ENCODE measurements around the gene C6orf47. TPM values are rescaled to one million over a fixed set of nuclear protein-coding genes. Genes with fewer than 3 reads are reported as not detected.

Gene C6orf47
- total RNA-seq, 2 experiments from 2014 or later = 9.6 to 10.5 TPM

DNA sequence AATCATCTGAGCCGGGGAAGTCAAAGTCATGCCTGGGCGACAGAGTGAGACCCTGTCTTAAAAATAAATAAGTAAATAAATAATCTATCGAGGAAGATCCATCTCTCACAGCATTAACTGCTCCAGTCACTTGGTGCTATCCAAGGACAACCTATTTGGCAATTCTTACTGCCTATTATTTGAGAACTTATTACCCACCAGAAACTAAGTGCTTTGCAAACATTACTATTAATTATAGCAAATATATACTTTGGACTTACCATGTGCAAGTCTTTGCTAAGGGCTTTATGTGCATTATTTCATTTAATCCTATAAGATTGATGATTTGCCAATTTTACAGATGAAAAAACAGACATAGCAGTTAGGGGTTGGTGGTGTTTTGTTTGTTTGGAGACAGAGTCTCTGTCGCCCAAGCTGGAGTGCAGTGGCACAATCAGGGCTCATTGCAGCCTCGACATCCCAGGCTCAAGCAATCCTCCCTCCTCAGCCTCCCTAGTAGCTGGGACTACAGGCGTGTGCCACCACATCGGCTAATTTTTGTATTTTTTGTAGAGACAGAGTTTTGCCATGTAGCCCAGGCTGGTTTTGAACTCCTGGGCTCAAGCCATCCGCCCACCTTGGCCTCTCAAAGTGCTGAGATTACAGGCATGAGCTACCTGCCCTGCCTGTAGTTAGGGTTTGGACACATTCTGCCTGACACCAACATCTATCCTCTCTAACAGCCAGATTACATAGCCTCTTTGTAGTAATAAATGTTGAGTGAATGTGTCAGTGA, 5.8 kb downstream of the C6orf47 start:
- H3K4me3 ChIP-seq (ENCODE audit: low read length) = no peak overlapping the region
- no peaks in the 10 kb centered on the region for H3K9me3 ChIP-seq (ENCODE audit: control insufficient read depth in 1 of 2, insufficient read depth in 1 of 2, low read length in 2 of 2)
- H3K27ac ChIP-seq (ENCODE audit: low read depth in 1 of 2, low read length in 2 of 2) = no peak overlapping the region
- no peak for ATAC-seq (ENCODE audit: poor library complexity)
- intact Hi-C loops (cut with DNase I, micrococcal nuclease) = loop anchor here in 1 of 2 experiments (5.0 kb wide), 1 partner anchor 107 kb away; the partner anchor contains the start of genes ATP6V1G2 and NFKBIL1
- H3K27ac Mint-ChIP-seq = peak overlapping the region; percentile 76
- H3K27me3 Mint-ChIP-seq = no peaks in the 10 kb centered on the region
- TF ChIP-seq, protein P1, sequence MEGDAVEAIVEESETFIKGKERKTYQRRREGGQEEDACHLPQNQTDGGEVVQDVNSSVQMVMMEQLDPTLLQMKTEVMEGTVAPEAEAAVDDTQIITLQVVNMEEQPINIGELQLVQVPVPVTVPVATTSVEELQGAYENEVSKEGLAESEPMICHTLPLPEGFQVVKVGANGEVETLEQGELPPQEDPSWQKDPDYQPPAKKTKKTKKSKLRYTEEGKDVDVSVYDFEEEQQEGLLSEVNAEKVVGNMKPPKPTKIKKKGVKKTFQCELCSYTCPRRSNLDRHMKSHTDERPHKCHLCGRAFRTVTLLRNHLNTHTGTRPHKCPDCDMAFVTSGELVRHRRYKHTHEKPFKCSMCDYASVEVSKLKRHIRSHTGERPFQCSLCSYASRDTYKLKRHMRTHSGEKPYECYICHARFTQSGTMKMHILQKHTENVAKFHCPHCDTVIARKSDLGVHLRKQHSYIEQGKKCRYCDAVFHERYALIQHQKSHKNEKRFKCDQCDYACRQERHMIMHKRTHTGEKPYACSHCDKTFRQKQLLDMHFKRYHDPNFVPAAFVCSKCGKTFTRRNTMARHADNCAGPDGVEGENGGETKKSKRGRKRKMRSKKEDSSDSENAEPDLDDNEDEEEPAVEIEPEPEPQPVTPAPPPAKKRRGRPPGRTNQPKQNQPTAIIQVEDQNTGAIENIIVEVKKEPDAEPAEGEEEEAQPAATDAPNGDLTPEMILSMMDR (IDR thresholded peaks at IDR 0.05) = no peak
- peaks cover 45% of the 10 kb centered on the region for H3K36me3 Mint-ChIP-seq (ENCODE audit: low read depth)
- POLR2A ChIA-PET = interaction anchor here (0.7 to 5.1 kb wide), 7 partner anchors 9 to 1512 kb away, joined by 3 to 250 read pairs (median 12); partner anchors contain the start of genes ABHD16A, C6orf47, CSNK2B and GPANK1
- H3K27me3 ChIP-seq (ENCODE audit: control insufficient read depth in 1 of 2, insufficient read depth in 2 of 2, low read length in 2 of 2) = no peaks in the 10 kb centered on the region
- peaks cover 27% of the 10 kb centered on the region for H3K36me3 ChIP-seq (ENCODE audit: insufficient read depth, low read length)
- peaks cover 58% of the 10 kb centered on the region for H3K4me1 ChIP-seq (ENCODE audit: insufficient read depth, low read length)
- CTCF ChIA-PET = interaction anchor here (0.6 to 1.6 kb wide), 3 partner anchors 10 to 175 kb away, joined by 3 to 5 read pairs (median 4); partner anchors contain the start of genes GPANK1 and VARS1
- no peaks in the 10 kb centered on the region for H3K9me3 Mint-ChIP-seq
- H3K4me1 Mint-ChIP-seq (ENCODE audit: low read depth) = peaks cover 73% of the 10 kb centered on the region
- H3K4me3 Mint-ChIP-seq = peak overlapping the region; percentile 66
- DNase-seq = no peak

DNA sequence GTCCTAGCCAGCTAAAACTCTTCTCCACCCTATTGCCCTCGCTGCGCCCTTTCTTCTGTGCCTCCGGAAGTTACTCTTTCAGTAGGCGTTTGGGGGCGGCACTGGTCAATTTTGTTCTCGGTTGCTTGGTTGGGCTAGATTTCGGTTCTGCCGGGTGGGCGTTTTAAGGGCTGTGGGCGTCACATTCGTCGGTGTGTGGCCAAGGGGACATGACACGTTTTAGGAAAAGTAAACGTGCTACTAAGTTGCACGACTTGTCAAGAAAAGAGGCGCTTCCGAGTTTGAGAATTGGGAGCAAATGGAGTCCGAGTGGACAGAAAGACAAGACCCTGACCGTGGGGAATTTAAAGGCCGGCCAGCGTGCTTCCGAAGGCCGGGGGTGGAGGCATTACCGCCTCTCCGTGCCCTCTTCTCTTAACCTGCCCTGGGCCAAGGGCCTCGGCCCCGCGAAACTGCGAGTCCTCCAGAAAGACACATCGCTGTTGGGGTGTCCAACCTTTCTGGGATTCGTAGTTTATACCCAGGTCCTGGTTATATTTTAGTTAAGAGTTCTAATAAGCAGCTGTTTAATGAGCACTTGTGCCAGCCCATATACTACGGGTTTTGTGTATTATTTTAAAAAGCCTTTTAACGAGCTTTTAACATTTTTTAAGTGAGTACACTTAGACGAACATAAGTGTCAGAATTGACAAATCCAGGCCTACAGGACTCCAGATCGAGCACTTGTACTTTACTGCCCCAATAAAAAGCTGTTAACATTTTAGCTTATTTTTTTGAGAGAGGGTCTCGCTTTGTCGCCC, 7.5 kb downstream of the C6orf47 start:
- Mint-ChIP-seq H3K27ac (peak overlapping the region; percentile 98), H3K36me3 (ENCODE audit: low read depth) (peaks cover 52% of the 10 kb centered on the region), H3K4me3 (peak overlapping the region; percentile 97), H3K27me3 (no peaks in the 10 kb centered on the region), H3K9me3 (no peaks in the 10 kb centered on the region), H3K4me1 (ENCODE audit: low read depth) (peaks cover 65% of the 10 kb centered on the region)
- Histone ChIP-seq H3K9me3 (ENCODE audit: control insufficient read depth in 1 of 2, insufficient read depth in 1 of 2, low read length in 2 of 2) (no peaks in the 10 kb centered on the region), H3K36me3 (ENCODE audit: insufficient read depth, low read length) (peaks cover 33% of the 10 kb centered on the region), H3K4me1 (ENCODE audit: insufficient read depth, low read length) (peaks cover 46% of the 10 kb centered on the region), H3K27me3 (ENCODE audit: control insufficient read depth in 1 of 2, insufficient read depth in 2 of 2, low read length in 2 of 2) (no peaks in the 10 kb centered on the region), H3K4me3 (ENCODE audit: low read length) (peak overlapping the region; percentile 63), H3K27ac (ENCODE audit: low read depth in 1 of 2, low read length in 2 of 2) (peak overlapping the region; percentile 99)
- ChIA-PET CTCF (interaction anchor here (0.7 to 2.9 kb wide), 12 partner anchors 8 to 142 kb away, joined by 3 to 9 read pairs (median 3); partner anchors contain the start of genes C6orf47, CSNK2B, GPANK1 and LST1), POLR2A (interaction anchor here (0.6 to 5.1 kb wide), 41 partner anchors 11 to 1665 kb away, joined by 3 to 250 read pairs (median 5); partner anchors contain the start of genes ABHD16A, ATF6B, C6orf47 and CSNK2B)
- DNase-seq (peak in 4 of 14 experiments; percentile 14 to 93 (median 80)), ATAC-seq (ENCODE audit: poor library complexity) (peak; percentile 70)
- intact Hi-C loops (cut with DNase I, micrococcal nuclease) = loop anchor here (1.0 to 5.0 kb wide), 7 partner anchors 7 to 209 kb away; partner anchors contain the start of genes C6orf47 (in 2 of the 2), PRRC2A (in 2 of the 2), ABHD16A (in 1 of the 2) and ATP6V1G2 (in 1 of the 2)
- TF ChIP-seq, protein P1 (IDR thresholded peaks at IDR 0.05) = no peak

All from CD4-positive, alpha-beta T cell (primary cell).